ENCODE data around the gene NEGR1.

NEGR1 gene

GRCh38 chr1:71689635-71690034 is 592.7 kb downstream of the NEGR1 start:
- no peak for DNase-seq (ENCODE audit: low spot score)

GRCh38 chr1:71687376-71687775 is 595.0 kb downstream of the NEGR1 start:
- no peak for DNase-seq (ENCODE audit: low spot score)

GRCh38 chr1:71676979-71677925 is 605.1 kb downstream of the NEGR1 start:
- DNase-seq (ENCODE audit: low spot score) = no peak

GRCh38 chr1:71668065-71668464 is 614.3 kb downstream of the NEGR1 start:
- no peak for DNase-seq (ENCODE audit: low spot score)

GRCh38 chr1:71667216-71667615 is 615.1 kb downstream of the NEGR1 start:
- DNase-seq (ENCODE audit: low spot score) = no peak

- DNase-seq (ENCODE audit: low spot score) = no peak
Observed at GRCh38 chr1:71666609-71667008, 615.7 kb downstream of the NEGR1 start.

GRCh38 chr1:71660411-71660810 is 621.9 kb downstream of the NEGR1 start:
- DNase-seq (ENCODE audit: low spot score) = no peak

GRCh38 chr1:71657891-71658679 is 624.3 kb downstream of the NEGR1 start:
- DNase-seq (ENCODE audit: low spot score) = no peak

GRCh38 chr1:71656902-71657301 is 625.4 kb downstream of the NEGR1 start:
- no peak for DNase-seq (ENCODE audit: low spot score)

GRCh38 chr1:71655604-71656003 is 626.7 kb downstream of the NEGR1 start:
- DNase-seq (ENCODE audit: low spot score) = no peak

GRCh38 chr1:71653952-71654351 is 628.4 kb downstream of the NEGR1 start:
- DNase-seq (ENCODE audit: low spot score) = no peak

GRCh38 chr1:71651214-71651613 is 631.1 kb downstream of the NEGR1 start:
- DNase-seq (ENCODE audit: low spot score) = no peak

- DNase-seq (ENCODE audit: low spot score) = no peak
Observed at GRCh38 chr1:71650119-71650518, 632.2 kb downstream of the NEGR1 start.

- DNase-seq (ENCODE audit: low spot score) = no peak
Observed at GRCh38 chr1:71649608-71650007, 632.7 kb downstream of the NEGR1 start.

- no peak for DNase-seq (ENCODE audit: low spot score)
Observed at GRCh38 chr1:71647513-71648300, 634.6 kb downstream of the NEGR1 start.

- no peak for DNase-seq (ENCODE audit: low spot score)
Observed at GRCh38 chr1:71645015-71645414, 637.3 kb downstream of the NEGR1 start.

GRCh38 chr1:71641903-71642302 is 640.4 kb downstream of the NEGR1 start:
- DNase-seq (ENCODE audit: low spot score) = no peak

- DNase-seq (ENCODE audit: low spot score) = no peak
Observed at GRCh38 chr1:71640998-71641397, 641.3 kb downstream of the NEGR1 start.

- no peak for DNase-seq (ENCODE audit: low spot score)
Observed at GRCh38 chr1:71640116-71640515, 642.2 kb downstream of the NEGR1 start.

- no peak for DNase-seq (ENCODE audit: low spot score)
Observed at GRCh38 chr1:71638081-71638766, 644.1 kb downstream of the NEGR1 start.

GRCh38 chr1:71635568-71635967 is 646.8 kb downstream of the NEGR1 start:
- DNase-seq (ENCODE audit: low spot score) = no peak

- DNase-seq (ENCODE audit: low spot score) = no peak
Observed at GRCh38 chr1:71634159-71634558, 648.2 kb downstream of the NEGR1 start.
